ENCODE measurements around the gene SLC4A3.

DNA sequence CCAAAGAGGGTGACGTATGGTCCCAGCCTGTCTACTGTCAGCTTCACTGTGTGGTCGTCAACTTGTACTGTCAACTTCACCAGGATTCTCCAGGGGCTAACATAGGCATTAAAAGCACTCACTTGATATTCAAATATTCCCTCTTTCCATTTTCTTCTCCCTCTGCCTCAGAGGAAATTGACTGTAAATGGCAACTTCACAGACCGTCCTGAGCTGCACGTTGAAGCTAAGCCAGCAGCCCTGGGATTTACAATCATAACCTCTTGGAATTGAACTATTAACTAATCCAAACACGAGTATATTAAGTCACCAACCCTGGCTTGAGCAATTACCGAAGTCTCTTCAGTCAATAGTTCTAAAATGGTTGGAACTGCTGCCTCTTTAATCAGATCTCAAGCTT, 38.5 kb downstream of the SLC4A3 start:
- TF ChIP-seq, protein P1, sequence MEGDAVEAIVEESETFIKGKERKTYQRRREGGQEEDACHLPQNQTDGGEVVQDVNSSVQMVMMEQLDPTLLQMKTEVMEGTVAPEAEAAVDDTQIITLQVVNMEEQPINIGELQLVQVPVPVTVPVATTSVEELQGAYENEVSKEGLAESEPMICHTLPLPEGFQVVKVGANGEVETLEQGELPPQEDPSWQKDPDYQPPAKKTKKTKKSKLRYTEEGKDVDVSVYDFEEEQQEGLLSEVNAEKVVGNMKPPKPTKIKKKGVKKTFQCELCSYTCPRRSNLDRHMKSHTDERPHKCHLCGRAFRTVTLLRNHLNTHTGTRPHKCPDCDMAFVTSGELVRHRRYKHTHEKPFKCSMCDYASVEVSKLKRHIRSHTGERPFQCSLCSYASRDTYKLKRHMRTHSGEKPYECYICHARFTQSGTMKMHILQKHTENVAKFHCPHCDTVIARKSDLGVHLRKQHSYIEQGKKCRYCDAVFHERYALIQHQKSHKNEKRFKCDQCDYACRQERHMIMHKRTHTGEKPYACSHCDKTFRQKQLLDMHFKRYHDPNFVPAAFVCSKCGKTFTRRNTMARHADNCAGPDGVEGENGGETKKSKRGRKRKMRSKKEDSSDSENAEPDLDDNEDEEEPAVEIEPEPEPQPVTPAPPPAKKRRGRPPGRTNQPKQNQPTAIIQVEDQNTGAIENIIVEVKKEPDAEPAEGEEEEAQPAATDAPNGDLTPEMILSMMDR (IDR thresholded peaks at IDR 0.05), result no peak
- no peak for TF ChIP-seq POLR2A (IDR thresholded peaks at IDR 0.05)

Measured in lower leg skin (tissue), 3 donors.